Measurements from ENCODE around the gene PALD1.

The PALD1 gene

GRCh38 chr10:70615211-70615610, 136.6 kb downstream of the PALD1 start:
- FAIRE-seq = no peak
- no peak for DNase-seq (ENCODE audit: insufficient read length, low spot score)

GRCh38 chr10:70615784-70616522, 137.4 kb downstream of the PALD1 start:
- FAIRE-seq (no peak), DNase-seq (ENCODE audit: insufficient read length, low spot score) (no peak)
- TF ChIP-seq CTCF (IDR thresholded peaks at IDR 0.05; ENCODE audit: insufficient read depth, missing control alignments) = no peak

More at GRCh38 chr10:70615211-70615610, 136.6 kb downstream of the PALD1 start:
- TF ChIP-seq CTCF (IDR thresholded peaks at IDR 0.05; ENCODE audit: insufficient read depth, missing control alignments) = no peak

GRCh38 chr10:70616761-70617160, 138.2 kb downstream of the PALD1 start:
- no peak for FAIRE-seq
- DNase-seq (ENCODE audit: insufficient read length, low spot score) = no peak
- no peak for TF ChIP-seq CTCF (IDR thresholded peaks at IDR 0.05; ENCODE audit: insufficient read depth, missing control alignments)

Data from D721Med (cell line).